Duodenal mucosa (tissue), 2 donors: Measurements from ENCODE around the gene RNF182.

ENCODE experiments used
- H3K27ac ChIP-seq: one replicate; pipeline ENCODE4 v1.7.0; 2013; ENCODE audit warnings: low read depth, low read length
- H3K27me3 ChIP-seq, 2 donors: one replicate each; pipeline ENCODE4 v1.7.0; 2013; ENCODE audit warnings: low read length in 2 of 2, control low read depth in 1 of 2; ENCODE audit not compliant: insufficient read depth in 2 of 2, control insufficient read depth in 1 of 2
- H3K36me3 ChIP-seq, 2 donors: one replicate each; pipeline ENCODE4 v1.7.0; 2013; ENCODE audit warnings: low read length in 2 of 2, control low read depth in 1 of 2; ENCODE audit not compliant: insufficient read depth in 2 of 2, control insufficient read depth in 1 of 2
- H3K4me1 ChIP-seq, 2 donors: one replicate each; pipeline ENCODE4 v1.7.0; 2013; ENCODE audit warnings: low read length in 2 of 2, control low read depth in 1 of 2; ENCODE audit not compliant: insufficient read depth in 2 of 2, control insufficient read depth in 1 of 2
- H3K4me3 ChIP-seq, 2 donors: one replicate each; pipeline ENCODE4 v1.7.0; 2013; ENCODE audit warnings: low read length in 2 of 2, low read depth in 1 of 2
- H3K9ac ChIP-seq, 2 donors: one replicate each; pipeline ENCODE4 v1.7.0; 2013; ENCODE audit warnings: low read length in 2 of 2, low read depth in 1 of 2
- H3K9me3 ChIP-seq, 2 donors: one replicate each; pipeline ENCODE4 v1.7.0; 2013; ENCODE audit warnings: low read length in 2 of 2, control low read depth in 1 of 2; ENCODE audit not compliant: control insufficient read depth in 1 of 2

RNF182 gene

DNA sequence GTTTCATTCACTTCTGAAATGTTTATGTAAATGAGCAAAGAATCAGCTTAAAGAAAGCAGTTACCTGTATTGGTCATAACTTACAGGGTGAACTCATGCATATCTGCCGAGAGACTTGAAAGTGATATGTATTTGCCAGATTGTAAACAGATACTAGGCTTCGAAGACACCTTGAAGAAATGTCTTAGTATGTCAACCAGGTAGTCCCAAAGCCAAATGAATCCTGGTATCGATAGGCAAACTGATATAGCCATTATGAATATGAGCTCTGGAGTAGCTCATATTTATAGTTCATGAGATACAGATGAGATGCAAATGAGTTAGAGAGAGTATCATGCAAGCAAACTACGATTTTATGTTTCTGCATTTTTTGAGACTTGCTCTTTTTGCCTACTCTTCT is 55.8 kb downstream of the RNF182 start:
- no peak overlapping the region for H3K9ac ChIP-seq
- H3K9me3 ChIP-seq: no peaks in the 10 kb centered on the region
- H3K27ac ChIP-seq: no peak overlapping the region
- H3K36me3 ChIP-seq: no peaks in the 10 kb centered on the region
- no peaks in the 10 kb centered on the region for H3K4me1 ChIP-seq
- H3K27me3 ChIP-seq: peaks cover 0 to 8% of the 10 kb centered on the region in 2 donors
- H3K4me3 ChIP-seq: no peak overlapping the region

GRCh38 chr6:13985663-13986325 is 61.0 kb downstream of the RNF182 start:
- Histone ChIP-seq H3K27ac (no peak overlapping the region), H3K36me3 (no peaks in the 10 kb centered on the region), H3K9ac (no peak overlapping the region), H3K9me3 (no peaks in the 10 kb centered on the region), H3K4me1 (no peaks in the 10 kb centered on the region), H3K27me3 (peaks cover 0 to 13% of the 10 kb centered on the region in 2 donors), H3K4me3 (no peak overlapping the region)

GRCh38 chr6:13986700-13987399 is 62.1 kb downstream of the RNF182 start:
- Histone ChIP-seq H3K27me3 (peaks cover 0 to 13% of the 10 kb centered on the region in 2 donors), H3K4me3 (no peak overlapping the region), H3K4me1 (no peaks in the 10 kb centered on the region), H3K9ac (no peak overlapping the region), H3K36me3 (no peaks in the 10 kb centered on the region), H3K27ac (no peak overlapping the region), H3K9me3 (no peaks in the 10 kb centered on the region)

GRCh38 chr6:13987400-13987865 is 62.7 kb downstream of the RNF182 start:
- Histone ChIP-seq H3K9me3 (no peaks in the 10 kb centered on the region), H3K4me3 (no peak overlapping the region), H3K27ac (no peak overlapping the region), H3K4me1 (no peaks in the 10 kb centered on the region), H3K36me3 (no peaks in the 10 kb centered on the region), H3K9ac (no peak overlapping the region), H3K27me3 (peaks cover 0 to 13% of the 10 kb centered on the region in 2 donors)

GRCh38 chr6:13988049-13988738 is 63.4 kb downstream of the RNF182 start:
- Histone ChIP-seq H3K27me3 (peaks cover 2 to 12% of the 10 kb centered on the region in 2 donors), H3K9me3 (no peaks in the 10 kb centered on the region), H3K4me1 (no peaks in the 10 kb centered on the region), H3K27ac (no peak overlapping the region), H3K9ac (no peak overlapping the region), H3K4me3 (no peak overlapping the region), H3K36me3 (no peaks in the 10 kb centered on the region)

- Histone ChIP-seq H3K27ac (no peak overlapping the region), H3K36me3 (no peaks in the 10 kb centered on the region), H3K27me3 (peaks cover 2 to 10% of the 10 kb centered on the region in 2 donors), H3K4me3 (no peak overlapping the region), H3K9ac (no peak overlapping the region), H3K4me1 (no peaks in the 10 kb centered on the region), H3K9me3 (no peaks in the 10 kb centered on the region)
Measured at GRCh38 chr6:13988908-13989307, 64.2 kb downstream of the RNF182 start.

DNA sequence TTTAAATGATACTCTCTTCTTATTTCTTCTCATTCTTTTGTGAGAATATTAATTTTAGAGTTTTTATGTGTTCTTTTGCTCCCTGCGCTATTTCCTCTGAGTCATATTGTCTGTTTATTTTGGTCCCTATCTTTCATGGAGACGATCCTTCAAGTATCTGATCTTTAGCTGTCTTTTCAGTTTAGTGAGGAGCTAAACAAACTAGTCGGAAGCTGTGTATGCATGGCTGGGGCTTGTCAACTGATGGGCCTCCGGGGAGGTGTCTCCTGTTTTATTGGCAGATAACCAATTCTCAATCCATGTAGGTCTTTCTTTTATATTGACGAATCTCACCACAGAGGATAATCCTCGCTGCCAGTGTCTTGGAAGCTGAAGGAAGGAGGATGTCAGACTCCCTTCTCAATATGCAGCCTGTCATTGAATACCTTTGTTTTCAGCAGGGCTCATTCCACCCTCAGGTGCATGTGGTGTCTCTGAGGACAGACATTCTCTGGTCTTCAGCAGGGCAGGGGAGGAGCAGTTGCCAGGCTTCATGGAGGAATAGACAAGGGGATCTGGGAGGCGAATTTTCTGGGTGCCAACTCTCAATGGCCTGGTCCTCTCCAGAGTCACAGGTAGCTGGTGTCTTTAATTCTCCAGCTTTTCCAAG is 64.9 kb downstream of the RNF182 start:
- Histone ChIP-seq H3K27me3 (peaks cover 2 to 5% of the 10 kb centered on the region in 2 donors), H3K9ac (no peak overlapping the region), H3K4me3 (no peak overlapping the region), H3K36me3 (no peaks in the 10 kb centered on the region), H3K27ac (no peak overlapping the region), H3K9me3 (no peaks in the 10 kb centered on the region), H3K4me1 (no peaks in the 10 kb centered on the region)

DNA sequence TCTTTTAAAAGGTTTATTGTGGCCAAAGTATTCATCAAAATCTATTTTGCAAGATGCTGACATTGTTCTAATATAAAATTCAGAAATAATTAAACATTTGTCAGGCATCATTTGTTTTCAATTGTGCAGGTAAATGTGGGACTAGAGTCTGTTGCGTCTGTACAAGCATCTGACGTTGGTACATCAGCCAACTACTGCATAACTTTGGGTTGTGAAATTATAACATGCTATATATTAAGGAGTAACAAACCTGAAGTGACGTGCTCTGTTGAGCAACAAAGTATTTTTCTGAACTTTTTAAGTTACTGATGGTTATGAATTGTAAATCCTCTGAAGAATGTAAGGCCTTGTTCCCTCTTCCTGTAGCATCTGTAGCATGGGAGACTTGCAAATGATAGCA is 66.0 kb downstream of the RNF182 start:
- Histone ChIP-seq H3K4me3 (no peak overlapping the region), H3K27me3 (peaks cover 2 to 5% of the 10 kb centered on the region in 2 donors), H3K4me1 (no peaks in the 10 kb centered on the region), H3K9me3 (no peaks in the 10 kb centered on the region), H3K36me3 (no peaks in the 10 kb centered on the region), H3K27ac (no peak overlapping the region), H3K9ac (no peak overlapping the region)

DNA sequence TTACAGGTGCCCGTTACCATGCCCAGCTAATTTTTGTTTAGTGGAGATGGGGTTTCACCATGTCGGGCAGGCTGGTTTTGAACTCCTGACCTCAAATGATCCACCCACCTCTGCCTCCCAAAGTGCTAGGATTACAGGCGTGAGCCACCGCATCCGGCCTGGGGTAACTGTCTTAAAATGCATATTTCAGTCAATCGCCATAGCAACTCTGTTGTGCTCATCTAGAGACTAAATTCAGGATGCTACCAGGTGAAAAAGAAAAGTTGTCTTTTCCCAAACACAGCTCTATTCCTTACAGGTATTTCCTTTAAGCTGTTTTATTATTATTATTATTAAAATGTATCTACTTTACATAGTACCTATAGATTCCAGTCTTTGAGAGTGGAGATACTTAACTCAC is 66.6 kb downstream of the RNF182 start:
- Histone ChIP-seq H3K27me3 (peaks cover 2 to 5% of the 10 kb centered on the region in 2 donors), H3K4me3 (no peak overlapping the region), H3K27ac (no peak overlapping the region), H3K4me1 (no peaks in the 10 kb centered on the region), H3K36me3 (no peaks in the 10 kb centered on the region), H3K9ac (no peak overlapping the region), H3K9me3 (no peaks in the 10 kb centered on the region)
